Naive thymus-derived CD4-positive, alpha-beta T cell (primary cell): ENCODE results near the gene SLAIN2. TPM values are rescaled to one million over a fixed set of nuclear protein-coding genes. Genes with fewer than 3 reads are reported as not detected.
"Not testable (repeated sequence)": the region's sequence is repeated elsewhere in the genome, so short reads cannot be mapped to it uniquely, and the experiment has no call there.

Experiments used
- ATAC-seq: fragments of 150-1000 bp; cut with Tn5 transposase; 2 replicates; pipeline ENCODE4 v1.10.0; 2021; ENCODE audit warnings: mild to moderate bottlenecking, moderate library complexity
- CTCF ChIA-PET: fragments of 350-600 bp; sonication (Branson Sonifier 250); formaldehyde crosslinking; loops from one replicate; lab custom pipeline; 2021; ENCODE audit warnings: antibody characterized with exemption; lab: Charles Lee
- POLR2A ChIA-PET: fragments of 350-600 bp; sonication (Branson Sonifier 250); formaldehyde crosslinking; loops from one replicate; lab custom pipeline; 2021; ENCODE audit warnings: antibody characterized with exemption, inconsistent platforms; lab: Charles Lee
- DNase-seq, 9 donors: peaks; one replicate each; pipeline versions ENCODE4 v3.0.0 to v3.0.0-alpha.2; 2020 to 2022; ENCODE audit warnings: mixed read lengths in 1 of 9
- H3K27ac ChIP-seq: one replicate; pipeline ENCODE4 v1.7.0; 2013; ENCODE audit warnings: mild to moderate bottlenecking, low read depth, low read length, moderate library complexity
- H3K27me3 ChIP-seq, 2 donors: one replicate each; pipeline ENCODE4 v1.7.0; 2013; ENCODE audit warnings: low read length in 2 of 2, mild to moderate bottlenecking in 2 of 2, moderate library complexity in 2 of 2; ENCODE audit not compliant: control insufficient read depth in 2 of 2, insufficient read depth in 2 of 2
- H3K36me3 ChIP-seq, 3 experiments: 1 replicate in 2 of 3; 2 replicates in 1 of 3; pipeline ENCODE4 v1.7.0; 2013; ENCODE audit warnings: low read length in 3 of 3, mild to moderate bottlenecking in 3 of 3, moderate library complexity in 1 of 3; ENCODE audit not compliant: insufficient read depth in 3 of 3, control insufficient read depth in 2 of 3
- H3K4me1 ChIP-seq, 2 donors: one replicate each; pipeline ENCODE4 v1.7.0; 2013; ENCODE audit warnings: low read length in 2 of 2, mild to moderate bottlenecking in 2 of 2, moderate library complexity in 1 of 2; ENCODE audit not compliant: control insufficient read depth in 2 of 2, insufficient read depth in 2 of 2
- H3K4me3 ChIP-seq: 2 replicates; pipeline ENCODE4 v1.7.0; 2013; ENCODE audit warnings: mild to moderate bottlenecking, low read length
- H3K9me3 ChIP-seq, 3 experiments: 1 replicate in 2 of 3; 2 replicates in 1 of 3; pipeline ENCODE4 v1.7.0; 2013; ENCODE audit warnings: low read length in 3 of 3; ENCODE audit not compliant: control insufficient read depth in 2 of 3
- H3K27ac Mint-ChIP-seq, 9 donors: one replicate each; pipeline ENCODE4 v1.8.0; 2020 to 2022; ENCODE audit warnings: mixed read lengths in 9 of 9, mild to moderate bottlenecking in 8 of 9, moderate library complexity in 5 of 9, inconsistent platforms in 2 of 9
- H3K27me3 Mint-ChIP-seq, 5 donors: one replicate each; pipeline ENCODE4 v1.8.0; 2021 to 2022; ENCODE audit warnings: mixed read lengths in 5 of 5, mild to moderate bottlenecking in 1 of 5
- H3K36me3 Mint-ChIP-seq, 5 donors: one replicate each; pipeline ENCODE4 v1.8.0; 2020 to 2022; ENCODE audit warnings: mixed read lengths in 5 of 5, mild to moderate bottlenecking in 3 of 5, inconsistent platforms in 1 of 5
- H3K4me1 Mint-ChIP-seq, 7 donors: one replicate each; pipeline ENCODE4 v1.8.0; 2020 to 2022; ENCODE audit warnings: mixed read lengths in 7 of 7, mild to moderate bottlenecking in 3 of 7, inconsistent platforms in 1 of 7
- H3K4me3 Mint-ChIP-seq, 10 donors: one replicate each; pipeline ENCODE4 v1.8.0; 2020 to 2022; ENCODE audit warnings: mild to moderate bottlenecking in 10 of 10, mixed read lengths in 10 of 10, moderate library complexity in 6 of 10, inconsistent platforms in 2 of 10
- H3K9me3 Mint-ChIP-seq, 11 donors: one replicate each; pipeline ENCODE4 v1.8.0; 2020 to 2022; ENCODE audit warnings: mixed read lengths in 11 of 11, mild to moderate bottlenecking in 4 of 11, inconsistent platforms in 1 of 11, moderate library complexity in 1 of 11
- intact Hi-C, 2 donors: fragments of 100-400 bp; cut with micrococcal nuclease; formaldehyde crosslinking; loops; one replicate each; pipeline ENCODE4 v1.15.1; 2023
- polyA plus RNA-seq, 2 donors: library from polyadenylated mRNA; unstranded; fragments of 300-500 nt; fragmentation: Illumina TruSeq; gene quantifications; one replicate each; pipeline ENCODE4 v1.2.3, GENCODE V29; 2021
- total RNA-seq, 6 experiments: library from RNA in 5 of 6; stranded (reverse) in 5 of 6; gene quantifications; 1 replicate in 5 of 6; 2 replicates in 1 of 6; pipeline ENCODE4 v1.2.3 and lab custom pipeline; 2021 to 2026

Gene SLAIN2
- total and polyA plus RNA-seq, 7 experiments from 2014 or later, result 17.8 to 87.5 (median 67.6) TPM

DNA sequence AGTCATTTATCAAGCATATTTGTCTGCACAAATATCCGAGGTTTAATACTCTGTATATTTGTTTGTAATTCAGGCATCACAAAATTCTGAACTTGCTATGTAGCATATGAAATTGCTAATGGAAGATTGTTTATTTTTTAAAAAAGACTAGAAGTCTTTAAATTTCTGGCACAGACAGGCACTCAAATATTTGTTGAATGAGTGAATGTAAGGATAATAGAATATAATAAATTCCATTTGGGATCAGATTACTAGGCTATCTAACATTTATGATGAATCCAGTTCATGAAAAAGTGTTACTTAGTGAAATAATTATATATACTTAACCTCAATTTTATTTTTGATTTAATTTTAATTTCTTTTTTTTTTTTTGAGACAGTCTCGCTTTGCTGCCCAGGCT is 41.3 kb upstream of the SLAIN2 start:
- Mint-ChIP-seq H3K9me3 (peaks cover 0 to 2% (median 0%) of the 10 kb centered on the region in 11 donors), H3K4me1 (peaks cover 0 to 9% (median 0%) of the 10 kb centered on the region in 7 donors), H3K4me3 (no peak overlapping the region), H3K27ac (no peak overlapping the region), H3K36me3 (no peaks in the 10 kb centered on the region), H3K27me3 (peaks cover 4 to 15% (median 10%) of the 10 kb centered on the region in 5 donors)
- H3K27ac ChIP-seq, result no peak overlapping the region
- H3K4me3 ChIP-seq, result no peak overlapping the region
- ATAC-seq (no peak), DNase-seq (no peak)
- ChIA-PET CTCF (no interaction called here), POLR2A (interaction anchor here (0.8 kb wide), 1 partner anchor 13 kb away, joined by 4 read pairs; no protein-coding TSS in a partner anchor)
- no peaks in the 10 kb centered on the region for H3K9me3 ChIP-seq
- intact Hi-C loops, result no loop called here
- peaks cover 0 to 7% of the 10 kb centered on the region in 2 donors for H3K4me1 ChIP-seq
- H3K27me3 ChIP-seq, result no peaks in the 10 kb centered on the region
- H3K36me3 ChIP-seq, result no peaks in the 10 kb centered on the region

DNA sequence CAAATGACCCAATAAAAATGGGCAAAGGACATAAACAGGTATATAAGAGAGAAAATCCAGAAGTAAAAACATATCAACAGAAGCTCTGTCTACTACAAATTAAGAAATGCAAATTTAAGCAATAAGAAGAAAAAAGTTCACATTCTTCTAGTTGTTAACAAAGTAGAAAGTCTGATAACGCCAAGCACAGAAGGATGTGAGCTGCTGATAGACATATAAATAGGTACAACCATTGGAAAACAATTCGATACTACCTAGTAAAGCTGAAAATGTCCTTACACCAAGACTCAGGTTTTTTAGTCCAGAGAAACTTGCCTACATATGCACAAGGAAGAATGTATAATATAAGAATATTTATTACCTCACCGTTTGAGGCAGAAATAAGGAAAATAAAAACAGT is 35.8 kb upstream of the SLAIN2 start:
- no peak overlapping the region for H3K27ac ChIP-seq
- ChIA-PET POLR2A (no interaction called here), CTCF (no interaction called here)
- intact Hi-C loops, result no loop called here
- Mint-ChIP-seq H3K4me1 (no peaks in the 10 kb centered on the region), H3K4me3 (no peak overlapping the region), H3K27ac (no peak overlapping the region), H3K36me3 (no peaks in the 10 kb centered on the region), H3K27me3 (peaks cover 4 to 26% (median 15%) of the 10 kb centered on the region in 5 donors), H3K9me3 (peaks cover 0 to 2% (median 0%) of the 10 kb centered on the region in 11 donors)
- DNase-seq (no peak), ATAC-seq (no peak)
- H3K36me3 ChIP-seq, result no peaks in the 10 kb centered on the region
- H3K4me1 ChIP-seq, result no peaks in the 10 kb centered on the region
- H3K9me3 ChIP-seq, result no peaks in the 10 kb centered on the region
- H3K4me3 ChIP-seq, result no peak overlapping the region
- no peaks in the 10 kb centered on the region for H3K27me3 ChIP-seq

DNA sequence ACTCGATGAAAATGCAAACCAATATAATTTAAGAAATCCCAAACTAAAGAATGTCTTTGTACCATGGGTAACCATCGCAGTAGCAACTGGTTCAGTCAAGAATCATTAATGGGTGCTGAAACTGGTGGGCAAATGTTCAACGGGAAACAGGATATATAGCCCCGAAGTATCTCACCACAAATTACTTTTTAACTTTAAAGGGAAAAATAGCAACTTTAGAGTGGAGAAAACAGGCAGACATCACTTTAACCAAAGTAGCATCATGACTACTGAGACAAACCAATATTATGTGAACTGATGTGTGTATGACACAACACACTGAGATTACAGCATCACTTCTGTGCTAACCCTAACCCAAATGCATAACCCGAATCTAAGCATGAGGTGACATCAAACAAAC is 33.8 kb upstream of the SLAIN2 start:
- Mint-ChIP-seq H3K9me3 (peaks cover 0 to 2% (median 0%) of the 10 kb centered on the region in 11 donors), H3K4me1 (peaks cover 0 to 4% (median 0%) of the 10 kb centered on the region in 7 donors), H3K36me3 (no peaks in the 10 kb centered on the region), H3K27ac (no peak overlapping the region), H3K27me3 (peaks cover 0 to 26% (median 4%) of the 10 kb centered on the region in 5 donors), H3K4me3 (no peak overlapping the region)
- H3K4me3 ChIP-seq, result no peak overlapping the region
- no peaks in the 10 kb centered on the region for H3K9me3 ChIP-seq
- no peaks in the 10 kb centered on the region for H3K27me3 ChIP-seq
- intact Hi-C loops, result no loop called here
- no peaks in the 10 kb centered on the region for H3K36me3 ChIP-seq
- H3K4me1 ChIP-seq, result no peaks in the 10 kb centered on the region
- DNase-seq, result no peak
- H3K27ac ChIP-seq, result no peak overlapping the region
- ChIA-PET POLR2A (no interaction called here), CTCF (no interaction called here)
- no peak for ATAC-seq

DNA sequence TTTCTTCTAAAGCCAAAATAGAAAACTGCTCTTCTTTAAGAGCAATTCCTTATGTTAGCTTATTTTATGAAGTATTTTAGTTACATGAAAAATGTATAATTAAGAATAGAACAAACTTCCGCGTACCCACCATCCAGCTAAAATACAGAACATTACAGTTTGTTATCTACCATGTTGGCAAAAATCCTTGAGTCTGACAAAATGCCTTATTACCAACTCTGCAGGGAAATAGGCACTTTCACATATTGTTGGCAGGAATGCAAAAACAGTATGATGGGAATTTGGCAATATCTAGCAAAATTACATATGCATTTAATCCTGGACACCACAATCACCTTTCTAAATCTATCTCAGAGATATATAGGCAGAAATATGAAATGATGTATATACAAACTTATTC is 32.4 kb upstream of the SLAIN2 start:
- Mint-ChIP-seq H3K4me3 (no peak overlapping the region), H3K4me1 (peaks cover 0 to 4% (median 0%) of the 10 kb centered on the region in 7 donors), H3K27ac (no peak overlapping the region), H3K36me3 (no peaks in the 10 kb centered on the region), H3K9me3 (no peaks in the 10 kb centered on the region), H3K27me3 (peaks cover 0 to 23% (median 0%) of the 10 kb centered on the region in 5 donors)
- no peak overlapping the region for H3K27ac ChIP-seq
- DNase-seq (no peak), ATAC-seq (no peak)
- no peaks in the 10 kb centered on the region for H3K9me3 ChIP-seq
- no peaks in the 10 kb centered on the region for H3K36me3 ChIP-seq
- ChIA-PET POLR2A (no interaction called here), CTCF (no interaction called here)
- no peak overlapping the region for H3K4me3 ChIP-seq
- no peaks in the 10 kb centered on the region for H3K4me1 ChIP-seq
- no peaks in the 10 kb centered on the region for H3K27me3 ChIP-seq
- intact Hi-C loops, result no loop called here

DNA sequence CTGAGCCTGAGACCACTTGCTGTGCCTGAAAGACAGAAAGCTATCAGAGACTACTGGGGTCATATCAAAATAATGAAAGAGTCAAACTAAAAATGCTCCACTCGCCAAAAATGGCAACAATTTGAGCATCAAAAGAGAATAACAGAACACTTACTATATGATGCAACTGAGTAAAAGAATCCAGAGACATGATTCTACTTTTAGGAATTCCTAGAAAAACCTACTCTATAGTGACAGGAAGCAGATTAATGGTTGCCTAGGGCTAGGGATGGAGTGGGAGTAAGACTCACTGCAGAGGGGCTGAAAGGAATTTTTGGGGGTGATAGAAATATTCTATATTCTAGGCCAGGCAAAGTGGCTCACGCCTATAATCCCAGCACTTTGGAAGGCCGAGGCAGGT is 29.4 kb upstream of the SLAIN2 start:
- no peak overlapping the region for H3K27ac ChIP-seq
- DNase-seq (no peak), ATAC-seq (no peak)
- no peak overlapping the region for H3K4me3 Mint-ChIP-seq
- intact Hi-C loops, result no loop called here
- H3K4me1 ChIP-seq, result no peaks in the 10 kb centered on the region
- no peaks in the 10 kb centered on the region for H3K36me3 ChIP-seq
- ChIA-PET CTCF (interaction anchor here (0.8 kb wide), 1 partner anchor 428 kb away, joined by 3 read pairs; no protein-coding TSS in a partner anchor), POLR2A (no interaction called here)
- peaks cover 0 to 5% (median 0%) of the 10 kb centered on the region in 7 donors for H3K4me1 Mint-ChIP-seq
- H3K36me3 Mint-ChIP-seq, result no peaks in the 10 kb centered on the region
- H3K27ac Mint-ChIP-seq, result no peak overlapping the region
- H3K4me3 ChIP-seq, result no peak overlapping the region
- no peaks in the 10 kb centered on the region for H3K9me3 Mint-ChIP-seq
- no peaks in the 10 kb centered on the region for H3K9me3 ChIP-seq
- H3K27me3 ChIP-seq, result no peaks in the 10 kb centered on the region
- H3K27me3 Mint-ChIP-seq, result peaks cover 0 to 19% (median 0%) of the 10 kb centered on the region in 5 donors

DNA sequence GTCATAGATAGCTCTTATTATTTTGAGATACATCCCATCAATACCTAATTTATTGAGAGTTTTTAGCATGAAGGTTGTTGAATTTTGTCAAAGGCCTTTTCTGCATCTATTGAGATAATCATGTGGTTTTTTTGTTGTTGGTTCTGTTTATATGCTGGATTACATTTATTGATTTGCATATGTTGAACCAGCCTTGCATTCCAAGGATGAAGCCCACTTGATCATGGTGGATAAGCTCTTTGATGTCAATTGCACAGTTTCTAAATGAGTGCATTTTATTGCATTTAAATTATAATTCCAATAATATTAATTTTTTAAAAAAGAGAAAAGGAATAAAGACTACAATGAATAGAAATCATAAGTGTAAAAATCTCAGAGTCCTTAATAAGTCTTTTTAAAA is 26.6 kb upstream of the SLAIN2 start:
- intact Hi-C loops, result loop anchor here (5.0 kb wide), 3 partner anchors 68 to 648 kb away; no protein-coding TSS in a partner anchor

More for the DNA sequence above, 26.6 kb upstream of the SLAIN2 start:
- H3K4me1 Mint-ChIP-seq, H3K4me3 ChIP-seq, H3K27ac ChIP-seq, ATAC-seq, H3K27ac Mint-ChIP-seq, H3K9me3 ChIP-seq, H3K36me3 Mint-ChIP-seq, H3K36me3 ChIP-seq, H3K27me3 ChIP-seq, POLR2A ChIA-PET, H3K4me1 ChIP-seq, H3K4me3 Mint-ChIP-seq, H3K9me3 Mint-ChIP-seq, H3K27me3 Mint-ChIP-seq, DNase-seq: not testable (repeated sequence)
- CTCF ChIA-PET, result interaction anchor here (1.1 kb wide), 1 partner anchor 323 kb away, joined by 3 read pairs; no protein-coding TSS in a partner anchor
